BE2C (cell line): ENCODE measurements around the gene TPD52L1.

ENCODE experiments used
- DNase-seq: peaks from one replicate; pipeline ENCODE4 v3.0.0-alpha.2; 2020
- H3K27me3 ChIP-seq: fragments of 250-450 bp; sonication (Bioruptor Pico); 2 replicates; pipeline ENCODE4 v1.5.1; 2020; ENCODE audit warnings: mild to moderate bottlenecking
- H3K36me3 ChIP-seq: fragments of 250-450 bp; sonication (Bioruptor Pico); 2 replicates; pipeline ENCODE4 v1.5.1; 2020; ENCODE audit warnings: mild to moderate bottlenecking
- H3K4me1 ChIP-seq: fragments of 250-450 bp; sonication (Bioruptor Pico); 2 replicates; pipeline ENCODE4 v1.5.1; 2020
- H3K4me3 ChIP-seq: 2 replicates; pipeline ENCODE4 v1.5.1; 2011; ENCODE audit warnings: low read depth, low read length
- H3K9me3 ChIP-seq: fragments of 250-450 bp; sonication (Bioruptor Pico); 2 replicates; pipeline ENCODE4 v1.5.1; 2020
- CTCF ChIP-seq: IDR thresholded peaks from 2 replicates; pipeline ENCODE4 v1.5.1; 2012; ENCODE audit warnings: mild to moderate bottlenecking, low read depth, low read length

TPD52L1 gene

GRCh38 chr6:125224231-125224861 lies 70.8 kb downstream of the TPD52L1 start:
- no peak overlapping the region for H3K4me3 ChIP-seq
- H3K36me3 ChIP-seq, result no peaks in the 10 kb centered on the region
- H3K27me3 ChIP-seq, result no peaks in the 10 kb centered on the region; the same call in 1 of the 2 replicates
- no peak for DNase-seq
- H3K4me1 ChIP-seq, result no peaks in the 10 kb centered on the region
- TF ChIP-seq CTCF, result no peak
- no peaks in the 10 kb centered on the region for H3K9me3 ChIP-seq

- no peaks in the 10 kb centered on the region for H3K9me3 ChIP-seq
- H3K36me3 ChIP-seq, result no peaks in the 10 kb centered on the region
- no peak for DNase-seq
- no peaks in the 10 kb centered on the region for H3K4me1 ChIP-seq
- H3K4me3 ChIP-seq, result no peak overlapping the region
- H3K27me3 ChIP-seq, result no peaks in the 10 kb centered on the region; the same call in 1 of the 2 replicates
- no peak for TF ChIP-seq CTCF
Measured at GRCh38 chr6:125227244-125227643, 73.7 kb downstream of the TPD52L1 start.

GRCh38 chr6:125228981-125229479 lies 75.5 kb downstream of the TPD52L1 start:
- no peak for DNase-seq
- H3K4me3 ChIP-seq, result no peak overlapping the region
- H3K27me3 ChIP-seq, result no peaks in the 10 kb centered on the region; the same call in 1 of the 2 replicates
- no peaks in the 10 kb centered on the region for H3K9me3 ChIP-seq
- no peak for TF ChIP-seq CTCF
- H3K4me1 ChIP-seq, result no peaks in the 10 kb centered on the region
- H3K36me3 ChIP-seq, result no peaks in the 10 kb centered on the region

GRCh38 chr6:125230674-125231073 lies 77.1 kb downstream of the TPD52L1 start:
- H3K4me3 ChIP-seq, result no peak overlapping the region
- no peak for TF ChIP-seq CTCF
- no peak for DNase-seq
- no peaks in the 10 kb centered on the region; the same call in 1 of the 2 replicates for H3K27me3 ChIP-seq
- no peaks in the 10 kb centered on the region for H3K9me3 ChIP-seq
- H3K4me1 ChIP-seq, result no peaks in the 10 kb centered on the region
- no peaks in the 10 kb centered on the region for H3K36me3 ChIP-seq

- Histone ChIP-seq H3K9me3 (no peaks in the 10 kb centered on the region), H3K4me1 (no peaks in the 10 kb centered on the region), H3K36me3 (no peaks in the 10 kb centered on the region), H3K27me3 (no peaks in the 10 kb centered on the region; the same call in 1 of the 2 replicates), H3K4me3 (no peak overlapping the region)
- no peak for DNase-seq
- no peak for TF ChIP-seq CTCF
Measured at GRCh38 chr6:125231133-125231532, 77.6 kb downstream of the TPD52L1 start.

- no peak for TF ChIP-seq CTCF
- H3K36me3 ChIP-seq, result no peaks in the 10 kb centered on the region
- no peaks in the 10 kb centered on the region for H3K4me1 ChIP-seq
- no peaks in the 10 kb centered on the region; the same call in 1 of the 2 replicates for H3K27me3 ChIP-seq
- DNase-seq, result no peak
- no peak overlapping the region for H3K4me3 ChIP-seq
- no peaks in the 10 kb centered on the region for H3K9me3 ChIP-seq
Measured at GRCh38 chr6:125231574-125232343, 78.2 kb downstream of the TPD52L1 start.
